OCI-LY7 (cell line): Measurements from ENCODE around the gene TBC1D24. TPM values are rescaled to one million over a fixed set of nuclear protein-coding genes. Genes with fewer than 3 reads are reported as not detected.

Experiments
- BruUV-seq: library from RNA; stranded (reverse); fragments of 400-500 nt; replicated peaks from 2 replicates; lab custom pipeline; 2021; lab: Mats Ljungman, UMichigan
- CTCF ChIA-PET: fragments of 300-600 bp; sonication (Branson Sonifier 250); formaldehyde crosslinking; loops from one replicate; lab custom pipeline; 2022; ENCODE audit warnings: antibody characterized with exemption; ENCODE audit not compliant: unreplicated experiment; lab: Charles Lee
- POLR2A ChIA-PET: fragments of 300-600 bp; sonication (Branson Sonifier 250); formaldehyde crosslinking; loops from one replicate; lab custom pipeline; 2022; ENCODE audit warnings: antibody characterized with exemption; lab: Charles Lee
- DNase-seq: peaks from one replicate; pipeline ENCODE4 v3.0.0-alpha.2; 2015; ENCODE audit warnings: low spot score
- H2AFZ ChIP-seq: fragments of 200-600 bp; sonication (generic), shearing (Covaris generic); 2 replicates; pipeline ENCODE4 v1.6.1; 2014; ENCODE audit warnings: mild to moderate bottlenecking, antibody characterized with exemption, low read length, moderate library complexity
- H3K27ac ChIP-seq: fragments of 200-600 bp; sonication (generic); 2 replicates; pipeline ENCODE4 v1.5.1; 2014; ENCODE audit warnings: mixed run types, low read depth, mild to moderate bottlenecking, moderate library complexity, low read length, inconsistent platforms; ENCODE audit not compliant: poor library complexity, severe bottlenecking
- H3K36me3 ChIP-seq: fragments of 200-600 bp; sonication (generic); 2 replicates; pipeline ENCODE4 v1.6.1; 2014; ENCODE audit warnings: mild to moderate bottlenecking, antibody characterized with exemption, low read length, moderate library complexity, mixed read lengths; ENCODE audit not compliant: insufficient read depth
- H3K4me1 ChIP-seq: fragments of 200-600 bp; sonication (generic); 2 replicates; pipeline ENCODE4 v1.5.1; 2014; ENCODE audit warnings: mild to moderate bottlenecking, low read length; ENCODE audit not compliant: insufficient read depth, poor library complexity, severe bottlenecking
- H3K4me2 ChIP-seq: fragments of 200-600 bp; sonication (generic); 2 replicates; pipeline ENCODE4 v1.6.1; 2014; ENCODE audit warnings: mild to moderate bottlenecking, low read length
- H3K4me3 ChIP-seq: fragments of 200-600 bp; sonication (generic); 2 replicates; pipeline ENCODE4 v1.5.1; 2014; ENCODE audit warnings: mild to moderate bottlenecking, low read depth, low read length; ENCODE audit not compliant: poor library complexity, severe bottlenecking
- H3K79me2 ChIP-seq: fragments of 200-600 bp; sonication (generic); 2 replicates; pipeline ENCODE4 v1.6.1; 2016; ENCODE audit warnings: low read depth, mild to moderate bottlenecking, low read length, moderate library complexity, mixed read lengths; ENCODE audit not compliant: insufficient read depth
- H3K9me2 ChIP-seq: fragments of 200-600 bp; sonication (generic); 2 replicates; pipeline ENCODE4 v1.6.1; 2016; ENCODE audit warnings: mild to moderate bottlenecking, low read length, mixed read lengths; ENCODE audit not compliant: insufficient read depth
- H3K9me3 ChIP-seq: fragments of 200-600 bp; sonication (generic); 2 replicates; pipeline ENCODE4 v1.6.1; 2014; ENCODE audit warnings: mild to moderate bottlenecking, mixed run types, low read length, mixed read lengths
- H4K20me1 ChIP-seq: fragments of 200-600 bp; sonication (generic); 2 replicates; pipeline ENCODE4 v1.6.1; 2014; ENCODE audit warnings: mild to moderate bottlenecking, antibody characterized with exemption, low read length, moderate library complexity, mixed read lengths; ENCODE audit not compliant: insufficient read depth
- CTCF ChIP-seq: fragments of 200-600 bp; sonication (generic); conservative IDR thresholded peaks from 2 replicates; pipeline ENCODE4 v1.5.1; 2014; ENCODE audit warnings: mild to moderate bottlenecking, antibody characterized with exemption, low read length, moderate library complexity, mixed read lengths
- EZH2phosphoT487 ChIP-seq: fragments of 200-600 bp; sonication (generic); IDR thresholded peaks from 2 replicates; pipeline ENCODE4 v1.6.1; 2018; ENCODE audit warnings: low read depth, borderline replicate concordance, mild to moderate bottlenecking, mixed run types, antibody characterized with exemption, low read length, moderate library complexity, mixed read lengths
- intact Hi-C: fragments of 100-400 bp; cut with micrococcal nuclease; formaldehyde crosslinking; loops from one replicate; pipeline ENCODE4 v1.10.0; 2022; ENCODE audit not compliant: unreplicated experiment
- total RNA-seq, 2 experiments: library from RNA; depleted of rRNA in 1 of 2; stranded (reverse); fragments of >200 nt in 1 of 2; shearing (Covaris generic) in 1 of 2; gene quantifications; 2 replicates each; pipeline ENCODE4 v1.2.3, GENCODE V29; 2014 to 2022

TBC1D24 gene
- total RNA-seq, 2 experiments from 2014 or later = 23.4 to 34.7 TPM

GRCh38 chr16:2527071-2527783 is 52.3 kb downstream of the TBC1D24 start:
- Histone ChIP-seq H3K36me3 (peaks cover 36% of the 10 kb centered on the region), H3K9me3 (no peaks in the 10 kb centered on the region), H3K4me1 (peaks cover 8% of the 10 kb centered on the region), H4K20me1 (no peaks in the 10 kb centered on the region), H3K4me3 (no peak overlapping the region), H2AFZ (no peak overlapping the region), H3K4me2 (no peak overlapping the region), H3K27ac (no peak overlapping the region), H3K9me2 (no peaks in the 10 kb centered on the region), H3K79me2 (no peaks in the 10 kb centered on the region)
- ChIA-PET CTCF (no interaction called here), POLR2A (no interaction called here)
- TF ChIP-seq CTCF (no peak), EZH2phosphoT487 (no peak)
- no TSS peak for BruUV-seq
- no peak for DNase-seq
- intact Hi-C loops = no loop called here

- Histone ChIP-seq H3K9me2 (no peaks in the 10 kb centered on the region), H3K4me3 (no peak overlapping the region), H3K27ac (no peak overlapping the region), H4K20me1 (no peaks in the 10 kb centered on the region), H3K79me2 (no peaks in the 10 kb centered on the region), H3K4me2 (no peak overlapping the region), H2AFZ (no peak overlapping the region), H3K4me1 (peaks cover 10% of the 10 kb centered on the region), H3K9me3 (no peaks in the 10 kb centered on the region), H3K36me3 (peaks cover 36% of the 10 kb centered on the region)
- DNase-seq = no peak
- CTCF ChIA-PET = no interaction called here
- BruUV-seq = no TSS peak
- intact Hi-C loops = no loop called here
- POLR2A ChIA-PET = no interaction called here
- no peak for TF ChIP-seq CTCF
- no peak for TF ChIP-seq EZH2phosphoT487
These were observed 52.8 kb downstream of the TBC1D24 start for GRCh38 chr16:2527784-2528100.
